OCI-LY3 (cell line): ENCODE data around the gene CPLX1.

Experiments used
- CTCF ChIP-seq: fragments of 200-600, 300-600 bp; sonication (generic); IDR thresholded peaks from 2 replicates; pipeline ENCODE4 v1.5.1; 2014; ENCODE audit warnings: antibody characterized with exemption, low read length, low read depth
- EZH2phosphoT487 ChIP-seq: fragments of 200-600 bp; shearing (Covaris generic); IDR thresholded peaks from 2 replicates; pipeline ENCODE4 v1.6.1; 2018; ENCODE audit warnings: antibody characterized with exemption, mixed run types, low read depth

GRCh38 chr4:789571-790465 is 36.1 kb downstream of the CPLX1 start:
- TF ChIP-seq CTCF (no peak), EZH2phosphoT487 (no peak)
